ENCODE measurements around the gene NIPAL4. TPM values are rescaled to one million over a fixed set of nuclear protein-coding genes. Genes with fewer than 3 reads are reported as not detected.

NIPAL4 gene
- total RNA-seq, 3 donors from 2014 or later, result under 0.01 to 0.29 (median 0.16) TPM

GRCh38 chr5:157477814-157478494, 17.9 kb downstream of the NIPAL4 start:
- DNase-seq (ENCODE audit: low spot score in 2 of 2), result no peak
- H3K27me3 ChIP-seq, result no peaks in the 10 kb centered on the region
- no peak for TF ChIP-seq POLR2A (IDR thresholded peaks at IDR 0.05)
- no peak for TF ChIP-seq POLR2AphosphoS5 (IDR thresholded peaks at IDR 0.05)
- TF ChIP-seq CTCF (IDR thresholded peaks at IDR 0.05), result no peak
- H3K36me3 ChIP-seq, result no peaks in the 10 kb centered on the region
- H3K27ac ChIP-seq, result no peak overlapping the region
- intact Hi-C loops (cut with DNase I; ENCODE audit: low total_unique reads), result no loop called here
- no peaks in the 10 kb centered on the region for H3K9me3 ChIP-seq
- H3K4me1 ChIP-seq, result no peaks in the 10 kb centered on the region
- no peak overlapping the region for H3K4me3 ChIP-seq

GRCh38 chr5:157478726-157479125, 18.7 kb downstream of the NIPAL4 start:
- no peaks in the 10 kb centered on the region for H3K27me3 ChIP-seq
- H3K4me3 ChIP-seq, result no peak overlapping the region
- H3K4me1 ChIP-seq, result no peaks in the 10 kb centered on the region
- no peak overlapping the region for H3K27ac ChIP-seq
- TF ChIP-seq CTCF (IDR thresholded peaks at IDR 0.05) (no peak), POLR2AphosphoS5 (IDR thresholded peaks at IDR 0.05) (no peak), POLR2A (IDR thresholded peaks at IDR 0.05) (no peak)
- H3K36me3 ChIP-seq, result no peaks in the 10 kb centered on the region
- intact Hi-C loops (cut with DNase I; ENCODE audit: low total_unique reads), result no loop called here
- H3K9me3 ChIP-seq, result no peaks in the 10 kb centered on the region
- no peak for DNase-seq (ENCODE audit: low spot score in 2 of 2)

- no peaks in the 10 kb centered on the region for H3K27me3 ChIP-seq
- no peak overlapping the region for H3K4me3 ChIP-seq
- intact Hi-C loops (cut with DNase I; ENCODE audit: low total_unique reads), result no loop called here
- no peak for DNase-seq (ENCODE audit: low spot score in 2 of 2)
- no peaks in the 10 kb centered on the region for H3K9me3 ChIP-seq
- no peaks in the 10 kb centered on the region for H3K36me3 ChIP-seq
- H3K27ac ChIP-seq, result no peak overlapping the region
- H3K4me1 ChIP-seq, result no peaks in the 10 kb centered on the region
- no peak for TF ChIP-seq POLR2AphosphoS5 (IDR thresholded peaks at IDR 0.05)
- no peak for TF ChIP-seq POLR2A (IDR thresholded peaks at IDR 0.05)
- no peak for TF ChIP-seq CTCF (IDR thresholded peaks at IDR 0.05)
Measured at GRCh38 chr5:157479166-157479565, 19.2 kb downstream of the NIPAL4 start.

- no peaks in the 10 kb centered on the region for H3K36me3 ChIP-seq
- H3K9me3 ChIP-seq, result no peaks in the 10 kb centered on the region
- TF ChIP-seq POLR2AphosphoS5 (IDR thresholded peaks at IDR 0.05) (no peak), POLR2A (IDR thresholded peaks at IDR 0.05) (no peak), CTCF (IDR thresholded peaks at IDR 0.05) (no peak)
- H3K4me1 ChIP-seq, result no peaks in the 10 kb centered on the region
- intact Hi-C loops (cut with DNase I; ENCODE audit: low total_unique reads), result loop anchor here (1.0 kb wide), 1 partner anchor 27 kb away; no protein-coding TSS in a partner anchor
- H3K27ac ChIP-seq, result no peak overlapping the region
- H3K4me3 ChIP-seq, result no peak overlapping the region
- no peaks in the 10 kb centered on the region for H3K27me3 ChIP-seq
- no peak for DNase-seq (ENCODE audit: low spot score in 2 of 2)
Measured at GRCh38 chr5:157479612-157480510, 19.8 kb downstream of the NIPAL4 start.

GRCh38 chr5:157481265-157481664, 21.3 kb downstream of the NIPAL4 start:
- no peaks in the 10 kb centered on the region for H3K27me3 ChIP-seq
- DNase-seq (ENCODE audit: low spot score in 2 of 2), result no peak
- no peaks in the 10 kb centered on the region for H3K36me3 ChIP-seq
- no peak overlapping the region for H3K27ac ChIP-seq
- TF ChIP-seq POLR2A (IDR thresholded peaks at IDR 0.05) (no peak), POLR2AphosphoS5 (IDR thresholded peaks at IDR 0.05) (no peak), CTCF (IDR thresholded peaks at IDR 0.05) (no peak)
- intact Hi-C loops (cut with DNase I; ENCODE audit: low total_unique reads), result no loop called here
- H3K4me1 ChIP-seq, result no peaks in the 10 kb centered on the region
- no peak overlapping the region for H3K4me3 ChIP-seq
- no peaks in the 10 kb centered on the region for H3K9me3 ChIP-seq
